DMS114 treated with DMSO at 0.1 percent for 48 hours (cell line): Measurements from ENCODE around the gene MPG.

ENCODE experiments used
- DNase-seq: peaks from one replicate; lab custom pipeline; 2025; ENCODE audit not compliant: unreplicated experiment; lab: John Stamatoyannopoulos, UW

The MPG gene

GRCh38 chr16:50769-51591 lies 27.0 kb upstream of the MPG start:
- DNase-seq = no peak

GRCh38 chr16:53346-54236 lies 24.4 kb upstream of the MPG start, which contains the start of the genes POLR3K and SNRNP25:
Gene POLR3K, minus strand, starts transcription at chr16:53608. Its CDS starts 22 bp downstream, at chr16:53586.
Gene SNRNP25, plus strand, starts transcription at chr16:53828. Its CDS starts 189 bp downstream, at chr16:54017.
- peak; percentile 94 for DNase-seq

DNA sequence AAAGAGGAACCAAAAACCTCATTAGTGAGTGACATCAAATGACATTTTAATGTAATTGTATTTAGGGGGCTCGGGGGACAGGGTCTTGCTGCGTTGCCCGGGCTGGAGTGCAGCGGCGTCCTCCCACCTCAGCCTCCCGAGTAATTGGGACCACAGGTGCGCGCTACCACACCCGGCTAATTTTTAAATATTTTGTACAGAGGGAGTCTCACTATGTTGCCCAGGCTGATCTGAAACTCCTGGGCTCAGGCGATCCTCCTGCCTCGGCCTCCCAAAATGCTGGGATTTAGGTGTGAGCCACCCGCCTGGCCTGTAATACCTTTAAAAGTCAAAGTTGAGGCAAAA lies 23.8 kb upstream of the MPG start:
- DNase-seq = no peak

- DNase-seq = no peak
These were observed 22.4 kb upstream of the MPG start for GRCh38 chr16:55571-56136.

DNA sequence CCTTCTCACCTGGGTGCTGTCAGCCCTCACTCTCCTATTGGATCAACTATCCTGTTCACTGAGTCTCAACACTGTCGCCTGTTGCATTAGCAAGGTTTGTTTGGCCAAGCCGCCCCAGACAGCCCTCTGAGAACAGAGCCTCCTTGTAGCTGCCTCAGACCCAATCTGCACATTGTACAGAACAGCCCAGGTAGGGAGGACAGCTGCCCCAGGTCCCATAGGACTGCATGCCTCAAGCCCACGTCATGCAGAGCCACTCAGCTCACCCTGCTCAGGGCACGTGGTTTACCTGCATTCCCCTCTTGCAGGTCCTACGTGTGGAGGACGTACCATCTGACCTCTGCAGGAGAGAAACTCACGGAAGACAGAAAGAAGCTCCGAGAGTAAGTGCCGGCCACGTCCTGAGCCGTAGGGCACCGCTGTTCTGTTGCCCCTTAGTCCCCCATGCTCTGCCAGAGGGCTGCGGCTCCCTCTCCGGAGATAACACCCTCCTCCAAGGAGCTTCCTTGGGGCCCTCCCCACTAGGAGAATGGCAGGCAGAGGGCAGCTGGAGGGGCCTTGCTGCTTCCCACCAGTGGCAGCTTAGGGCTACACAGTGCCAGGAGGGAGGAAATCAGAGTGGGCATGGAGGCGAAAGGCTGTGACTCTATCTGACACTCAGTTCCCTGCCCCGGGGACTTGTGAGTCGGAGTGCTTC lies 21.6 kb upstream of the MPG start:
- no peak for DNase-seq

- DNase-seq = no peak
These were observed 20.3 kb upstream of the MPG start for GRCh38 chr16:57711-58110.

GRCh38 chr16:58491-59439 lies 19.3 kb upstream of the MPG start:
- DNase-seq = no peak

- DNase-seq = no peak
These were observed 18.5 kb upstream of the MPG start for GRCh38 chr16:59440-60059.

GRCh38 chr16:60166-60565 lies 17.9 kb upstream of the MPG start:
- no peak for DNase-seq

DNA sequence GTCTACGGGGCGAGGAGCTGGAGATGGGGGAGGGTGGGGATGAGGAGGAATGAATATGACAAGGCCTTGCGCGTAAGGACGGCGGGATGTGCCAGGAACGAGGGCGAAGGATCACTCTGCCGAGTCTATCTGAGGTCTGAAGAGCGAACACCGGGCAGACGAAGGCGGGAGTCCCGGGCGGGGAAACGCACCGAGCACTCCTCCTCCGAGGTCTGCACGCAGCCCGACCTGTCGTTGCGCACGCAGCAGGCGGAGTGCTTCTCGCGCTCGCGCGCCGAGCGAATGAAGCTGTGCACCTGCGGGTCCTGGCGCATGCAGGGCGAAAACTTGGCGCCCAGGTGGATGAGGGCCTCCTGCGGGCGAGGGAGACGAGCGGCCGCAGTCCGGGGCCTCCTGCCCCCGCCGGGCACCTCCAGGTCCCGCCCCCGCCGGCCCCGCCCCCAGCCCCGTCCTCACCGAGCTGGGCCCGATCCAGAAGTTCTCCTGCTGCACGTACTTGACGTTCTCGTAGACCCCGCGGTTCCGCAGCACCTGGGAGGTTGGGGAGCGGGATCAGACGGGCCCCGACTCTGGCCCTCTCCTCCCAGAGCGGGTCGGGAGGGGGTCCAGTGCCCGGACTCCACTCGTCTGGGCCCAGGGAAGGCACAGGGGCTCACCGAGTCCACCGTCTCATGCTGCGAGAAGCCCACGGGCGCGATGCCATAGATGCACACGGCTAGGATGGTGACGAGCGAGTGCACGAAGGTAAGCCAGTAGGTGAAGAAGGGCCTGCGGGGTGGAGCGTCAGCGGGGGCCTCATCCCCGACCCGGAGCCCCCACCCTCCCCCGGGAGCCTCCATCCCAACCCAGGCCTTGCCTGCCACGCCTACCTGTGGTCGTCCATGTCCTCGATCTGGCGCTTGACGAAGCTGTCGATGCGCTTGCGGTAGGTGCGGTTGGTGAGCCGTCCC lies 16.8 kb upstream of the MPG start:
- DNase-seq = no peak

GRCh38 chr16:61879-62281 lies 16.1 kb upstream of the MPG start:
- DNase-seq = no peak

DNA sequence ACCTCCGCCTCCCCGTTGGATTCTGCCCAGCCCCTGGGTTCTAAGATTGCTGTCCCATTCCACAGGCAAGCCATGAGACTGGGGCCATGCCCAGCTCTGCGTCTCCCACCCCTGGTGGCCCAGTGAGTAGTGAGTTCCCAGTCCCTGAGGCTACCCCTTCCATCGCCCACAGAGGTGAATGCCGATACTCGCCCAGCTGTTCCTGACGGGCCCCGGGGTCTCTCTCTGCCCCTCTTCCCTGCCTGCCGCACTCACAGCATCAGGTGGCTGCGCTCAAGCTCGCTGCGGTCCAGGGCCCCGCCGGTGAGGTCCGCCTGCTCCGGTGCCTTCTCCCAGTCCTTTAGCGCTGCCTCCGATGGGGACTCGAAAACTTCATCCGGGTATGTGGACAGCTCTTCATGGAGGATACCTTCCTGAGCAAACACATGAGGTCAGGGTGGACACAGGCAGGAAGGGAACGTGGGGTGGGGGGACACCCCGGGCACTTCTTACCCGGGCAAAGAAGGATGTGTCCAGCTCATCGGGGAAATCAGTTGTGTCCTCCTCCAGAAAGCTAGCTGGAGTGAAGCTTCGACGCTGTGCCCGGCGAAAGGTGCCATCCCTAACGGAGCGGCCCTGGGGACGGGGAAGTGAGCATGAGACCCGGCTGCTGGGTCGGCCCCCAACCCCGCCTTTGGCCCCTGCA lies 15.6 kb upstream of the MPG start:
- DNase-seq = no peak

DNA sequence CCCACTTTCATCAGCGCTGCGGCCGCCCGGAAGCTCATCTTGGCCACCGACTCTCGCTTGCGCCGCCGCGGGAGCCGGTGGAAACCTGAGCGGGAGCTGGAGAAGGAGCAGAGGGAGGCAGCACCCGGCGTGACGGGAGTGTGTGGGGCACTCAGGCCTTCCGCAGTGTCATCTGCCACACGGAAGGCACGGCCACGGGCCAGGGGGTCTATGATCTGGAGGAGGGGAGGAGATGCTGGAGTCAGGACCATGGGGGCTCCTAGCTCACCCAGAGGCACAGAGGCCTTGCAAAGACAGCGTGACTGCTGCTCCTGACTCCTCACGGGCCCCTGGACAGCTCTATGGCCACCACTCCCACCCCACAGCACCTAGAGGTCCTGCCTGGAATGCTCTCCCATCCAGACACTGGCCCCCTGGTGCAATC lies 15.0 kb upstream of the MPG start:
- DNase-seq = no peak

GRCh38 chr16:63466-63865 lies 14.6 kb upstream of the MPG start:
- no peak for DNase-seq

DNA sequence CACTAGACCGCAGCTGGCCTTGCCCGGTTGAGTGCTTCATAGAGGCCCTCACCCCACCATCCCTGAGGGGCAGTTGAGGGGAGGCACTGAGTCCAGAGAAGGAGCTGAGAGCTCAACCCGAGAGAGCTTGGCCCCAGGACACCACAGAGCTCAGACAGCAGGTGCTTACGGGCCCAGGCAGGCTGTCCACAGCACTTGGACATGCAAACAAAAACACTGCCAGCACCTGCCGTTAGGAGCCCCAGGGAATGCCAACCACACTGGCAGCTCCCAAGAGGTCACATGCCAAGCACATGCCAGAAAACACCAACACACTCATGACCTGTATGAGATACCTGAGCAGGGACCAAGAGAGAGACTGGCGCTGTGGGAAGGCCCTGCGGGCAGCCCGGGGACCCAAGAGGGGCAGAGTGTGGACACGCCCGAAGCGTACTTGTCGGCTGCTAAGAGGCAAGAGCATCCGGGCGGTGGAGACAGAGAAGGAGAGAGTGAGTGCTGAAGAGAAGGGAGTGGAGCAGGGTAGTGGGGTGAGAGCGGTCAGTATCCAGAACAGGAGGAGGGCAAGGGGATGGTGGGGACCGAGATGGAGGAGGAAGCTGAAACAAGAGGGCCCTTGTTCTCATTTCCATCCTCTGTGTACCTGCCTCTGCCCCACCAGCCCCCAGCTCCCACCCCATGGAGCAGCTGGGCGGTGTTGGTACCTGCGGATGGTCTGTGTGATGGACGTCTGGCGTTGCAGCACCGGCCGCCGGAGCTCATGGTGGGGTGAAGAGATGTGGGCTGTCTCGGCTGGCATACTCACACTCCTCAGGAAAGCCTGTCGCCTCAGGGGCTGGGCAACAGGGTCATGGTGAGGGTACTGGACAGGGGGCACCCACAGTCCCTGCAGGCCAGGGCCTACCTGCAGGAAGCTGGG lies 13.8 kb upstream of the MPG start:
- DNase-seq = no peak

- DNase-seq = no peak
These were observed 13.1 kb upstream of the MPG start for GRCh38 chr16:64914-65255.

- DNase-seq = peak; percentile 19
These were observed 12.3 kb upstream of the MPG start for GRCh38 chr16:65745-66144.
